ENCODE results near the gene CAMKMT.

Gene CAMKMT

GRCh38 chr2:44747794-44748193 lies 386.0 kb downstream of the CAMKMT start:
- no peak for DNase-seq

GRCh38 chr2:44751754-44752479 lies 390.2 kb downstream of the CAMKMT start:
- no peak for DNase-seq

GRCh38 chr2:44752761-44753160 lies 391.0 kb downstream of the CAMKMT start:
- DNase-seq, result no peak

- no peak for DNase-seq
These were observed 392.0 kb downstream of the CAMKMT start for GRCh38 chr2:44753552-44754285.

GRCh38 chr2:44758591-44758990 lies 396.8 kb downstream of the CAMKMT start:
- DNase-seq, result no peak

- no peak for DNase-seq
These were observed 398.1 kb downstream of the CAMKMT start for GRCh38 chr2:44759823-44760222.

- DNase-seq, result no peak
These were observed 401.6 kb downstream of the CAMKMT start for GRCh38 chr2:44763275-44763782.

GRCh38 chr2:44766220-44766619 lies 404.5 kb downstream of the CAMKMT start:
- no peak for DNase-seq

GRCh38 chr2:44766777-44767176 lies 405.0 kb downstream of the CAMKMT start:
- DNase-seq, result no peak

GRCh38 chr2:44767691-44768090 lies 405.9 kb downstream of the CAMKMT start:
- no peak for DNase-seq

- DNase-seq, result no peak
These were observed 406.9 kb downstream of the CAMKMT start for GRCh38 chr2:44768438-44769236.

GRCh38 chr2:44769349-44770011 lies 407.7 kb downstream of the CAMKMT start:
- DNase-seq, result no peak

- no peak for DNase-seq
These were observed 408.8 kb downstream of the CAMKMT start for GRCh38 chr2:44770221-44771195.

GRCh38 chr2:44771522-44771921 lies 409.8 kb downstream of the CAMKMT start:
- DNase-seq, result no peak

GRCh38 chr2:44772131-44772530 lies 410.4 kb downstream of the CAMKMT start:
- no peak for DNase-seq

- DNase-seq, result no peak
These were observed 411.1 kb downstream of the CAMKMT start for GRCh38 chr2:44772669-44773378.

- DNase-seq, result no peak
These were observed 413.2 kb downstream of the CAMKMT start for GRCh38 chr2:44774826-44775492.

- DNase-seq, result no peak
These were observed 415.3 kb downstream of the CAMKMT start for GRCh38 chr2:44777036-44777435.

GRCh38 chr2:44777537-44777936 lies 415.8 kb downstream of the CAMKMT start:
- DNase-seq, result peak; percentile 43

GRCh38 chr2:44778221-44778654 lies 416.5 kb downstream of the CAMKMT start:
- DNase-seq, result no peak
